HepG2 (cell line): ENCODE measurements around the gene ARHGAP35. TPM values are rescaled to one million over a fixed set of nuclear protein-coding genes. Genes with fewer than 3 reads are reported as not detected.

Experiments
- CAMTA2 ChIP-seq: sonication (generic); formaldehyde crosslinking; IDR thresholded peaks from 2 replicates; pipeline ENCODE4 v1.4.0; 2020; ENCODE audit warnings: mild to moderate bottlenecking, missing genetic modification reagents, borderline replicate concordance
- CBX5 ChIP-seq: sonication (generic); formaldehyde crosslinking; IDR thresholded peaks from 2 replicates; pipeline ENCODE4 v1.4.0; 2020; ENCODE audit warnings: missing genetic modification reagents, borderline replicate concordance
- FOXC1 ChIP-seq: sonication (generic); formaldehyde crosslinking; IDR thresholded peaks from 2 replicates; pipeline ENCODE4 v1.8.0; 2022; ENCODE audit warnings: mild to moderate bottlenecking, missing genetic modification reagents, borderline replicate concordance
- HNF4A ChIP-seq: sonication (generic); formaldehyde crosslinking; IDR thresholded peaks from 2 replicates; pipeline ENCODE4 v1.4.0; 2020; ENCODE audit warnings: missing genetic modification reagents
- MXD4 ChIP-seq: IDR thresholded peaks from 2 replicates; pipeline ENCODE4 v1.6.1; 2016; ENCODE audit warnings: mild to moderate bottlenecking, missing biosample characterization, missing genetic modification reagents
- NFYC ChIP-seq: IDR thresholded peaks from 2 replicates; pipeline ENCODE4 v1.6.1; 2016; ENCODE audit warnings: missing genetic modification reagents, missing compliant biosample characterization
- SMAD3 ChIP-seq: sonication (generic); formaldehyde crosslinking; IDR thresholded peaks from 2 replicates; pipeline ENCODE4 v1.4.0; 2020; ENCODE audit warnings: missing genetic modification reagents
- SMYD3 ChIP-seq: sonication (generic); formaldehyde crosslinking; IDR thresholded peaks from 2 replicates; pipeline ENCODE4 v1.8.1; 2023; ENCODE audit warnings: mild to moderate bottlenecking, missing genetic modification reagents
- TBX2 ChIP-seq: sonication (generic); formaldehyde crosslinking; IDR thresholded peaks from 2 replicates; pipeline ENCODE4 v1.5.0; 2020; ENCODE audit warnings: missing genetic modification reagents, mild to moderate bottlenecking, borderline replicate concordance
- YY1 ChIP-seq: IDR thresholded peaks from 2 replicates; pipeline ENCODE4 v1.6.1; 2011; ENCODE audit warnings: low read length, low read depth, moderate library complexity, mild to moderate bottlenecking; ENCODE audit not compliant: insufficient read depth, insufficient replicate concordance
- ZBTB8A ChIP-seq: sonication (generic); formaldehyde crosslinking; IDR thresholded peaks from 2 replicates; pipeline ENCODE4 v1.4.0; 2020; ENCODE audit warnings: mild to moderate bottlenecking, low read depth, missing genetic modification reagents, borderline replicate concordance
- ZC3H13 ChIP-seq: sonication (generic); formaldehyde crosslinking; IDR thresholded peaks from 2 replicates; pipeline ENCODE4 v1.8.1; 2023; ENCODE audit warnings: mild to moderate bottlenecking, missing genetic modification reagents, moderate library complexity
- ZFP37 ChIP-seq: sonication (generic); formaldehyde crosslinking; IDR thresholded peaks from 2 replicates; pipeline ENCODE4 v1.4.0; 2020; ENCODE audit warnings: missing genetic modification reagents, borderline replicate concordance
- ZFY ChIP-seq: sonication (generic); formaldehyde crosslinking; IDR thresholded peaks from 2 replicates; pipeline ENCODE4 v1.4.0; 2020; ENCODE audit warnings: missing genetic modification reagents
- ZNF577 ChIP-seq: sonication (generic); formaldehyde crosslinking; IDR thresholded peaks from 2 replicates; pipeline ENCODE4 v1.4.0; 2020; ENCODE audit warnings: mild to moderate bottlenecking, low read depth, missing genetic modification reagents, borderline replicate concordance
- ZNF749 ChIP-seq: sonication (generic); formaldehyde crosslinking; IDR thresholded peaks from 2 replicates; pipeline ENCODE4 v1.8.0; 2022; ENCODE audit warnings: mild to moderate bottlenecking, missing genetic modification reagents, moderate library complexity, borderline replicate concordance
- polyA plus RNA-seq, 8 experiments: library from polyadenylated mRNA; depleted of rRNA in 3 of 8; stranded (reverse) in 7 of 8; unstranded in 1 of 8; fragments of >200 nt; fragmentation: Illumina TruSeq in 4 of 8; extraction: Trizol in 4 of 8; gene quantifications; 2 replicates each; pipeline versions ENCODE4 v1.2.1 to v1.2.3, GENCODE V29; 2011 to 2016; ENCODE audit warnings: low read depth in 4 of 8, missing spikeins in 1 of 8, mixed read lengths in 1 of 8; ENCODE audit not compliant: insufficient read depth in 1 of 8
- total RNA-seq, 5 experiments: library from RNA; depleted of rRNA; stranded (reverse); fragments of >200 nt; fragmentation: Illumina TruSeq; extraction: Trizol; gene quantifications; 2 replicates each; pipeline ENCODE4 v1.2.3, GENCODE V29; 2016; ENCODE audit warnings: low read depth in 1 of 5
- TF ChIP-seq, protein P1 (sequence below): sonication (generic); formaldehyde crosslinking; IDR thresholded peaks from 2 replicates; pipeline ENCODE4 v1.4.0; 2020; ENCODE audit warnings: missing genetic modification reagents, mild to moderate bottlenecking, borderline replicate concordance
- TF ChIP-seq, protein P2 (sequence below): sonication (generic); formaldehyde crosslinking; IDR thresholded peaks from 2 replicates; pipeline ENCODE4 v1.4.0; 2020; ENCODE audit warnings: mild to moderate bottlenecking, missing genetic modification reagents
- TF ChIP-seq, protein P3 (sequence below): IDR thresholded peaks from 2 replicates; pipeline ENCODE4 v1.6.1; 2016; ENCODE audit warnings: missing compliant biosample characterization, missing genetic modification reagents, borderline replicate concordance
- TF ChIP-seq, protein P4 (sequence below): sonication (generic); formaldehyde crosslinking; IDR thresholded peaks from 2 replicates; pipeline ENCODE4 v1.4.0; 2020; ENCODE audit warnings: missing genetic modification reagents, borderline replicate concordance

Gene ARHGAP35
- total and polyA plus RNA-seq, 2 of the 13 experiments (the other 11 are each of a cell fraction or from before 2014, with no cell fraction given): 30.1 to 30.2 TPM

DNA sequence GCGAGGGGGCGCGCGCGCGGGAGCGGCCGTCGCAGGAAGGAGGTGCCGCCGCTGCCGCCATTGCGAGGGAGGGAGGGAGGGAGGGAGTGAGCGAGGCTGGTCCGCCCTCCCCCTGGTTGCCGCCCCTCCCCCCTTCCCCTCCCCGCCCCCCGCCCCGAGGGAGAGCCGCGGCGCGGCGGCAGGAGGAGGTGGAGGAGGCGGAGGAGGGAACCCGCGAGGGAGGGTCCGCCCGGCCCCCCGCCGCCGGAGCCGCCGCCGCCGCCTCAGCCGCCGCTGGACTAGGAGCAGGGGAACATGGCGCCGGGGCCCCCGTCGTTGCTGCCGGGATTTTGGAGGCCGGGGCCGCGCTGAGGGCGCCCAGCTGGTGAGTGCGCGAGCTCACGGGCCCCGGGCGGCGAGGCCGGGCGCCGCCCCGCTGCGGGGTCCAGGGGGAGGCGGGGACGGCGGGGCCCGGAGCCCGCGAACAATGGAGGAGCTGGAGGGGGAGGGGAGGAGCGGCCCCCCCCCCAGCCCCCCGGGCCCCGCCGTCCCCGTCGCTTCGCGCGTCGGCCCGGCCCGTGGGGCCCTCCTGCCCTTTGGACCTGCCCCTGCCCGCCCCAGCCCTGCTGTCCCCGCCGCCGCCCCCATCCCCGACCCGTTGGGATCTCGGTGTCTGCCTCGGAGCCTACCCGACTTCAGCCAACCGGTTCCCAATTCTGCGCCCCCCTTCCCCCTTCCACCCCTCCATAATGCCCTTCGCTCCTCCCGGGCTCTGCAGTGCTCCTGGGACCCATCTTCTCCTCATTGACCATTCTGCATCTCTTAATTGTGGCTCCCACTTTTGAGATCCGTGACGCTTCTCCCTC, at the start of gene ARHGAP35 (continued):
- TF ChIP-seq ZBTB8A: no peak
- peak; percentile 89 for TF ChIP-seq YY1
- TF ChIP-seq, protein P1, sequence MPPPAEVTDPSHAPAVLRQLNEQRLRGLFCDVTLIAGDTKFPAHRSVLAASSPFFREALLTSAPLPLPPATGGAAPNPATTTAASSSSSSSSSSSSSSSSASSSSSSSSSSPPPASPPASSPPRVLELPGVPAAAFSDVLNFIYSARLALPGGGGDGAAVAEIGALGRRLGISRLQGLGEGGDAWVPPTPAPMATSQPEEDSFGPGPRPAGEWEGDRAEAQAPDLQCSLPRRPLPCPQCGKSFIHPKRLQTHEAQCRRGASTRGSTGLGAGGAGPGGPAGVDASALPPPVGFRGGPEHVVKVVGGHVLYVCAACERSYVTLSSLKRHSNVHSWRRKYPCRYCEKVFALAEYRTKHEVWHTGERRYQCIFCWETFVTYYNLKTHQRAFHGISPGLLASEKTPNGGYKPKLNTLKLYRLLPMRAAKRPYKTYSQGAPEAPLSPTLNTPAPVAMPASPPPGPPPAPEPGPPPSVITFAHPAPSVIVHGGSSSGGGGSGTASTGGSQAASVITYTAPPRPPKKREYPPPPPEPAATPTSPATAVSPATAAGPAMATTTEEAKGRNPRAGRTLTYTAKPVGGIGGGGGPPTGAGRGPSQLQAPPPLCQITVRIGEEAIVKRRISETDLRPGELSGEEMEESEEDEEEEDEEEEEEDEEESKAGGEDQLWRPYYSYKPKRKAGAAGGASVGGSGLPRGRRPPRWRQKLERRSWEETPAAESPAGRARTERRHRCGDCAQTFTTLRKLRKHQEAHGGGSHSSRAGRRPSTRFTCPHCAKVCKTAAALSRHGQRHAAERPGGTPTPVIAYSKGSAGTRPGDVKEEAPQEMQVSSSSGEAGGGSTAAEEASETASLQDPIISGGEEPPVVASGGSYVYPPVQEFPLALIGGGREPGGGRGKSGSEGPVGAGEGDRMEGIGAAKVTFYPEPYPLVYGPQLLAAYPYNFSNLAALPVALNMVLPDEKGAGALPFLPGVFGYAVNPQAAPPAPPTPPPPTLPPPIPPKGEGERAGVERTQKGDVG: no peak
- no peak for TF ChIP-seq SMYD3 (CRISPR knock-in tag)
- TF ChIP-seq, protein P2, sequence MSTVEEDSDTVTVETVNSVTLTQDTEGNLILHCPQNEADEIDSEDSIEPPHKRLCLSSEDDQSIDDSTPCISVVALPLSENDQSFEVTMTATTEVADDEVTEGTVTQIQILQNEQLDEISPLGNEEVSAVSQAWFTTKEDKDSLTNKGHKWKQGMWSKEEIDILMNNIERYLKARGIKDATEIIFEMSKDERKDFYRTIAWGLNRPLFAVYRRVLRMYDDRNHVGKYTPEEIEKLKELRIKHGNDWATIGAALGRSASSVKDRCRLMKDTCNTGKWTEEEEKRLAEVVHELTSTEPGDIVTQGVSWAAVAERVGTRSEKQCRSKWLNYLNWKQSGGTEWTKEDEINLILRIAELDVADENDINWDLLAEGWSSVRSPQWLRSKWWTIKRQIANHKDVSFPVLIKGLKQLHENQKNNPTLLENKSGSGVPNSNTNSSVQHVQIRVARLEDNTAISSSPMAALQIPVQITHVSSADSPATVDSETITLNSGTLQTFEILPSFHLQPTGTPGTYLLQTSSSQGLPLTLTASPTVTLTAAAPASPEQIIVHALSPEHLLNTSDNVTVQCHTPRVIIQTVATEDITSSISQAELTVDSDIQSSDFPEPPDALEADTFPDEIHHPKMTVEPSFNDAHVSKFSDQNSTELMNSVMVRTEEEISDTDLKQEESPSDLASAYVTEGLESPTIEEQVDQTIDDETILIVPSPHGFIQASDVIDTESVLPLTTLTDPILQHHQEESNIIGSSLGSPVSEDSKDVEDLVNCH (CRISPR knock-in tag): no peak
- TF ChIP-seq ZFP37 (CRISPR knock-in tag): no peak
- TF ChIP-seq ZC3H13 (CRISPR knock-in tag): no peak
- TF ChIP-seq ZFY (CRISPR knock-in tag): peak; percentile 20; the same call in 1 of the 2 replicates
- TF ChIP-seq MXD4 (CRISPR knock-in tag): no peak
- TF ChIP-seq SMAD3 (CRISPR knock-in tag): no peak
- no peak for TF ChIP-seq FOXC1 (CRISPR knock-in tag)
- TF ChIP-seq CAMTA2: no peak
- no peak for TF ChIP-seq CBX5
- TF ChIP-seq NFYC (CRISPR knock-in tag): no peak
- TF ChIP-seq TBX2: no peak
- TF ChIP-seq, protein P3, sequence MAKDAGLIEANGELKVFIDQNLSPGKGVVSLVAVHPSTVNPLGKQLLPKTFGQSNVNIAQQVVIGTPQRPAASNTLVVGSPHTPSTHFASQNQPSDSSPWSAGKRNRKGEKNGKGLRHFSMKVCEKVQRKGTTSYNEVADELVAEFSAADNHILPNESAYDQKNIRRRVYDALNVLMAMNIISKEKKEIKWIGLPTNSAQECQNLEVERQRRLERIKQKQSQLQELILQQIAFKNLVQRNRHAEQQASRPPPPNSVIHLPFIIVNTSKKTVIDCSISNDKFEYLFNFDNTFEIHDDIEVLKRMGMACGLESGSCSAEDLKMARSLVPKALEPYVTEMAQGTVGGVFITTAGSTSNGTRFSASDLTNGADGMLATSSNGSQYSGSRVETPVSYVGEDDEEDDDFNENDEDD (CRISPR knock-in tag): peak; percentile 63; the same call in 1 of the 2 replicates
- 0 out of 2 replicates have a peak, but pooled peaks have one; percentile 15 for TF ChIP-seq ZNF749 (CRISPR knock-in tag)
- peak; percentile 46 for TF ChIP-seq HNF4A
- TF ChIP-seq, protein P4, sequence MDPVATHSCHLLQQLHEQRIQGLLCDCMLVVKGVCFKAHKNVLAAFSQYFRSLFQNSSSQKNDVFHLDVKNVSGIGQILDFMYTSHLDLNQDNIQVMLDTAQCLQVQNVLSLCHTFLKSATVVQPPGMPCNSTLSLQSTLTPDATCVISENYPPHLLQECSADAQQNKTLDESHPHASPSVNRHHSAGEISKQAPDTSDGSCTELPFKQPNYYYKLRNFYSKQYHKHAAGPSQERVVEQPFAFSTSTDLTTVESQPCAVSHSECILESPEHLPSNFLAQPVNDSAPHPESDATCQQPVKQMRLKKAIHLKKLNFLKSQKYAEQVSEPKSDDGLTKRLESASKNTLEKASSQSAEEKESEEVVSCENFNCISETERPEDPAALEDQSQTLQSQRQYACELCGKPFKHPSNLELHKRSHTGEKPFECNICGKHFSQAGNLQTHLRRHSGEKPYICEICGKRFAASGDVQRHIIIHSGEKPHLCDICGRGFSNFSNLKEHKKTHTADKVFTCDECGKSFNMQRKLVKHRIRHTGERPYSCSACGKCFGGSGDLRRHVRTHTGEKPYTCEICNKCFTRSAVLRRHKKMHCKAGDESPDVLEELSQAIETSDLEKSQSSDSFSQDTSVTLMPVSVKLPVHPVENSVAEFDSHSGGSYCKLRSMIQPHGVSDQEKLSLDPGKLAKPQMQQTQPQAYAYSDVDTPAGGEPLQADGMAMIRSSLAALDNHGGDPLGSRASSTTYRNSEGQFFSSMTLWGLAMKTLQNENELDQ (CRISPR knock-in tag): no peak
- TF ChIP-seq ZNF577 (CRISPR knock-in tag): no peak
